ENCODE data around the gene CBFA2T2. TPM values are rescaled to one million over a fixed set of nuclear protein-coding genes. Genes with fewer than 3 reads are reported as not detected.
"Not testable (repeated sequence)": the region's sequence is repeated elsewhere in the genome, so short reads cannot be mapped to it uniquely, and the experiment has no call there.

The CBFA2T2 gene
- total and polyA plus RNA-seq, 2 of the 4 experiments (the other 2 are of a cell fraction): 3.8 to 6.2 TPM

DNA sequence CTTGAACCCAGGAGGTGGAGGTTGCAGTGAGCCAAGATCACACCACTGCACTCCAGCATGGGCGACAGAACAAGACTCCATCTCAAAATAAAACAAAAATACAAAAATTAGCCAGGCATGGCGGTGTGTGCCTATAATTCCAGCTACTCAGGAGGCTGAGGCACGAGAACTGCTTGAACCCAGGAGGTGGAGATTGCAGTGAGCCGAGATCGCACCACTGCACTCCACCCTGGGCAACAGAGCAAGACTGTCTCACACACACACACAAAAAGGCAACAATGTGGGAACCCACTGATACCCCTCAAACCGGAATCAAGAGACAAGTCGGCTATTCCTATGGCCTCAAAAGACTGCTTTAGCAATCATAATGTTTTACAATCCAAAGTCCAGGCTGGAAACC, 49.3 kb upstream of the CBFA2T2 start:
- H3K27me3 ChIP-seq (ENCODE audit: control insufficient read depth, insufficient read depth, low read length); H4K5ac ChIP-seq (ENCODE audit: low read depth, low read length); DNase-seq; intact Hi-C loops (cut with micrococcal nuclease); H3K9ac ChIP-seq (ENCODE audit: low read depth, low read length); H3K4me1 ChIP-seq (ENCODE audit: control insufficient read depth, insufficient read depth, low read length); H2AK5ac ChIP-seq (ENCODE audit: low read depth, low read length); H2BK120ac ChIP-seq (ENCODE audit: low read depth, low read length); H3K9me1 ChIP-seq (ENCODE audit: insufficient read depth, low read length); H3K14ac ChIP-seq (replicated peaks; ENCODE audit: low read depth, low read length); POLR2A ChIA-PET (ENCODE audit: unreplicated experiment); H4K20me1 ChIP-seq (ENCODE audit: insufficient read depth, low read length); in situ Hi-C loops (cut with MboI; ENCODE audit: low sequenced_read_pairs); H3K23ac ChIP-seq (ENCODE audit: low read depth, low read length); H3K9me3 ChIP-seq (ENCODE audit: control insufficient read depth, insufficient read depth, low read length); H3K18ac ChIP-seq (ENCODE audit: low read depth, low read length); dilution Hi-C loops (cut with HindIII; ENCODE audit: low sequenced_read_pairs, unreplicated experiment); H4K8ac ChIP-seq (ENCODE audit: low read depth in 2 of 2, low read length in 2 of 2); BruUV-seq (replicated peaks); H2AFZ ChIP-seq (replicated peaks; ENCODE audit: low read length, poor library complexity); H3K36me3 ChIP-seq (ENCODE audit: control insufficient read depth, insufficient read depth, low read length); H2BK15ac ChIP-seq (ENCODE audit: low read depth, low read length); H2BK20ac ChIP-seq (ENCODE audit: low read depth, low read length); H2BK5ac ChIP-seq (ENCODE audit: low read depth, low read length, poor library complexity, severe bottlenecking); H2AK9ac ChIP-seq (replicated peaks; ENCODE audit: low read depth, low read length, poor library complexity); H3K27ac ChIP-seq (ENCODE audit: insufficient read depth, low read length); H3K4me3 ChIP-seq (ENCODE audit: insufficient read depth, low read depth, low read length); H3K56ac ChIP-seq (ENCODE audit: extremely low read depth, insufficient read depth, low read length); ATAC-seq (ENCODE audit: low read depth); H3K4ac ChIP-seq (ENCODE audit: low read depth, low read length); H4K91ac ChIP-seq (ENCODE audit: insufficient read depth, low read depth, low read length); CTCF ChIA-PET; H3K4me2 ChIP-seq (ENCODE audit: low read depth, low read length): not testable (repeated sequence)
- WGBS, 2 experiments (ENCODE audit: extremely low coverage in 2 of 2, insufficient read length in 1 of 2): 100% methylated on average over 1 of the region's 7 CpGs; no CpG with 5 or more reads in 1 of the 2 experiments
- peaks cover 4 to 22% of the 10 kb centered on the region in 2 experiments; a peak in 2 of 4 replicates for H3K79me1 ChIP-seq (ENCODE audit: low read depth in 1 of 2, low read length in 2 of 2)

Data from IMR-90 (cell line).